Stimulated activated CD4-positive, alpha-beta T cell treated with anti-CD3 and anti-CD28 coated beads, Interleukin-12 subunit alpha, Interleukin-12 subunit beta, amount 100 ng/mL, for 4 hours (primary cell): ENCODE measurements around the gene ITGB1.
"Not testable (repeated sequence)": the region's sequence is repeated elsewhere in the genome, so short reads cannot be mapped to it uniquely, and the experiment has no call there.

Experiments used
- DNase-seq: peaks from one replicate; pipeline ENCODE4 v3.0.0-alpha.2; 2020

The ITGB1 gene

GRCh38 chr10:32980242-32980557, 22.2 kb upstream of the ITGB1 start:
- no peak for DNase-seq

- not testable (repeated sequence) for DNase-seq
Observed at GRCh38 chr10:32979719-32980118, 21.7 kb upstream of the ITGB1 start.

- no peak for DNase-seq
Observed at GRCh38 chr10:32979041-32979440, 21.0 kb upstream of the ITGB1 start.

- not testable (repeated sequence) for DNase-seq
Observed at GRCh38 chr10:32977846-32978809, 20.1 kb upstream of the ITGB1 start.

- DNase-seq = no peak
Observed at GRCh38 chr10:32976338-32976737, 18.3 kb upstream of the ITGB1 start.

- no peak for DNase-seq
Observed at GRCh38 chr10:32972929-32973328, 14.9 kb upstream of the ITGB1 start.

GRCh38 chr10:32972460-32972859, 14.4 kb upstream of the ITGB1 start:
- no peak for DNase-seq

GRCh38 chr10:32971536-32972091, 13.6 kb upstream of the ITGB1 start:
- DNase-seq = no peak

- DNase-seq = no peak
Observed at GRCh38 chr10:32970910-32971309, 12.9 kb upstream of the ITGB1 start.

GRCh38 chr10:32964270-32964669, 6.2 kb upstream of the ITGB1 start:
- no peak for DNase-seq

- DNase-seq = no peak
Observed at GRCh38 chr10:32963096-32963495, 5.1 kb upstream of the ITGB1 start.

- no peak for DNase-seq
Observed at GRCh38 chr10:32962521-32962920, 4.5 kb upstream of the ITGB1 start.

GRCh38 chr10:32961895-32962369, 3.9 kb upstream of the ITGB1 start:
- no peak for DNase-seq

GRCh38 chr10:32961343-32961894, 3.4 kb upstream of the ITGB1 start:
- DNase-seq = no peak

GRCh38 chr10:32960022-32960421, 2.0 kb upstream of the ITGB1 start:
- no peak for DNase-seq

- DNase-seq = no peak
Observed at GRCh38 chr10:32959006-32959920, 1.2 kb upstream of the ITGB1 start.

- peak; percentile 38 for DNase-seq
Observed at GRCh38 chr10:32957341-32958084, 517 bp downstream of the ITGB1 start.

- DNase-seq = no peak
Observed at GRCh38 chr10:32956365-32957197, 1.4 kb downstream of the ITGB1 start.

- DNase-seq = no peak
Observed at GRCh38 chr10:32955790-32956189, 2.2 kb downstream of the ITGB1 start.

- DNase-seq = no peak
Observed at GRCh38 chr10:32955299-32955772, 2.7 kb downstream of the ITGB1 start.
